ENCODE measurements around the gene TMPRSS2. TPM values are rescaled to one million over a fixed set of nuclear protein-coding genes. Genes with fewer than 3 reads are reported as not detected.

Gene TMPRSS2
- total and polyA plus RNA-seq, 5 experiments from 2014 or later, result not detected

DNA sequence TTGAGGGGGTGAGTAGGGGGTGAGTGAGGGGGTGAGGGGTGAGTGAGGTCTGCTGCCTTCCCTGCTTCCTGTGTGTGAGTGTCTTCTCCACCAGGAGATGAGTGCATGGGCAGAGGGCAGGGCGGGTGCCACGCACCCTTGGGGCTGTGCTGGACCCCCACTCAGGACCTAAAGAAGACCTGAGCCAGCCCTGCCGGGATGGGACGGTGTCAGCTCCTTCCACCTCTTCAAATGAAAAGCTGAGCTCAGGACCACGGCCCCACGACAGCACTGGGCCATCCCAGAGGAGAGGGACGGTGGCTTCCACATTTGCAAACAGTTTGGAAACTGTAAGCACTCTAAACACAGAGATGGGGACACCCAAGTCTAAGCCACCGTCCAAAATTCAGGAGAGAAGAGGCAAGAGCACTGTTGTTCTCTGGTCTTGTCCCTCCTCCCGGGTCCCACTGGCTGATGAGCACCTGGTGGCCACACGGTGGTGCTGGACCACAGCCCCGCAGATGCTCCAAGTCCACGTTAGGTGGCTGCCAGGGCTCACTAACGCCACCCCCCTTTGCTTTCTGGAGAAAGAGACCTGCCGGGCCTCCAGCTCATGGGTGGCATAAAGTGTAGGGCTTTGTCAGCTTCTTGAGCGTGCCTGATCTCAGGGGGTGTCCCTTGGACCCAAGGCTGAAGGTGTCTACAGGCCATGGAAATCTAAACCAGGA lies 32.1 kb downstream of the TMPRSS2 start:
- Mint-ChIP-seq H3K4me1 (peaks cover 4 to 7% (median 6%) of the 10 kb centered on the region in 4 donors), H3K36me3 (no peaks in the 10 kb centered on the region), H3K9me3 (no peaks in the 10 kb centered on the region), H3K27me3 (peaks cover 0 to 17% (median 7%) of the 10 kb centered on the region in 5 donors), H3K4me3 (no peak overlapping the region), H3K27ac (peak overlapping the region in 1 of 10 donors; percentile 35)
- ATAC-seq (no peak), DNase-seq (no peak)
- POLR2A ChIA-PET, result no interaction called here

DNA sequence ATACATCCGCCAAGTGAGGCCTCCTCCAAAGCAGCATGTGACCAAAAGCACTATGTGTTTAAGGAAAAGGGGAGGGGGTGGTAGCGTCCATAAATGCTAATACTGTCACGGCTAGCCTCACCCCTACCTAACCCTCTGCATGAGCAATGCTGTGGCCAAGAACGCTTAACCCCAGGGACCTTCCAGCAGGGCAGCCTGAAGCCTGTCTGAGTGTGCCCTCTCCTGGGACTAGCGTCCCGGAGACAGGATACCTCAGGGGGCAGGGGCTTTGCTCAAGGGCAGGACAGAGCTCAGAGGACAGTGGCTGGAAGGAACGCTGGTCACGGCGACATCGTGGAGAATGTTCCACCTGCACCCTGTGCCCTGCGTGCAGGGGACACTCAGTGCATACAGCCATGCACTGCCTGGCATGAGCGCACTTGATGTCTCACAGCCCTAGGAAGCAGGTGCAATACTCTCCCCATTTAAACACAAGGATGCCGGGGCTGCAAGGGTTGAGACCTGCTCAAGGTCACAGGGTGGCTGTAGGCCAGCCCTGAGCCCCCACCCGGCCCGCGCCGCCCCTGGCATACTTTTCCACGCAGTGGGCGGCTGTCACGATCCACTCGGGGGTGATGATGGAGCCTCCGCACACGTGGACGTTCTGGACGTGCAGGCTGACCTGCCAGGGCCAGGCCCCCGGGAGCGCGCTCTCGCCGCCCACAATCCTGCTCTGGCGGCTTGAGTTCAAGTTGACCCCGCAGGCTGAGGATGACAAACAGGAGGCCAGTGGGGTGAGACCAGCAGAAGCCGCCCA lies 35.0 kb downstream of the TMPRSS2 start:
- DNase-seq, result no peak
- Mint-ChIP-seq H3K36me3 (no peaks in the 10 kb centered on the region), H3K27me3 (peaks cover 13 to 36% (median 23%) of the 10 kb centered on the region in 5 donors), H3K4me3 (no peak overlapping the region), H3K27ac (peak overlapping the region in 1 of 10 donors; percentile 46), H3K9me3 (no peaks in the 10 kb centered on the region), H3K4me1 (peaks cover 6 to 20% (median 7%) of the 10 kb centered on the region in 4 donors)
- ATAC-seq, result no peak
- POLR2A ChIA-PET, result no interaction called here

DNA sequence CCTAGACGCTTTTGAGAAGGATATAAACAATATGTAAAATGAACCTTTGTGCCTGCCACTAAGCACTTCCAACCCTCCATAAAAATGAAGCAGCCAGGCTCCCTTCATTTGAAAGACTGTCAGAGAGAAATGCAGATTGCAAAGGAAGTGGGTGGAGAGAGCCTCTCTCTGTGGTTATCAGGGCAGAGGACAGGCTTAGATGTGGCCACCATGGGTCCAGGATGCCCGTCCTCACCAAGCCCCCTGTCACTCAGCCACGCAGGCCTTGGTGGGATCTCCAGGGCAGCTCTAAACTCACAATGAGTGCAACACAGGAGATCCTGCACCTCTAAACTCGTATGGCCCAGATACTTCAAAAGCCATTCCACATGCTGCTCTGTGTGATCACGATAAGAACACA lies 37.9 kb downstream of the TMPRSS2 start:
- no peak for DNase-seq
- Mint-ChIP-seq H3K4me1 (peaks cover 0 to 20% (median 0%) of the 10 kb centered on the region in 4 donors), H3K9me3 (no peaks in the 10 kb centered on the region), H3K27ac (no peak overlapping the region), H3K36me3 (no peaks in the 10 kb centered on the region), H3K27me3 (peaks cover 13 to 33% (median 17%) of the 10 kb centered on the region in 5 donors), H3K4me3 (peak overlapping the region in 1 of 10 donors; percentile 24)
- POLR2A ChIA-PET, result no interaction called here
- no peak for ATAC-seq

DNA sequence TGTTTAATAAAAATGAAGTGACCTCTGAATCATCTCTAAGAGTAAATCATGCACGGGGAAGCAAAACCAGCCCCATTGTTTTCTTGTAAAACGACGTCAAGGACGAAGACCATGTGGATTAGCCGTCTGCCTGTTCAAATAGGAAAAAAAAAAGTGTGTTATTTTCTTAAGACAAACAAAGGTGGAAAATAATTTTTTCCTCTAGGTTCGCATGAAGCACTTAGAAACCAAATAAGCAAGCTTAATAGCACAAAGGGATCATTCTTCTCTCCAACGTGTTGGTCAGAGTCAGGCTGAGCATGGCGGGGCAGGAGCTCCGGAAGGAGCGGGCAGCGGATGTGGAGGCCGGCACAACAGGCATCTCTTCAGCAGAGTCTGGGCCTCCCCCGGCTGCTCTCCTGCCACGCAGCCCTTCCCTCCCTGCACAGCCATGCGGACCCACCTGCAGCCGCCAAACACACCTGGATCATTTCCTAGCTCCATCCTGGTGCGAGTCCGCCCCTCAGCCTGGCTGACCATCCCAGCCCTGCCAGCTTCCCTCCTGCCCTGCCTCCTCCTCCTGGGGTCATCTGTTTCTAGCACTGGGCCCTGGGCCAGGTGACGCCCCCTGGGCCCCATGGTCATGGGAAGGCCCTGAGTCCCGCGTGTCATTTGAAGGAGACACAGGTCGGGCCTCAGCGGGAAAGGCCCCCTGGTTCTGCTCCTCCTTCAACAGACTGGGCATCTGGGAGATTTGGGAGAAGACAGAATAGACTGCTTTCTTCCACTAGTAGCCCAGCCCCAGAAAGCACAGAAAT lies 41.7 kb downstream of the TMPRSS2 start:
- ATAC-seq, result no peak
- H3K36me3 Mint-ChIP-seq, result peaks cover 0 to 10% (median 2%) of the 10 kb centered on the region in 3 donors
- no peak overlapping the region for H3K4me3 Mint-ChIP-seq
- POLR2A ChIA-PET, result no interaction called here
- no peak overlapping the region for H3K27ac Mint-ChIP-seq
- DNase-seq, result no peak
- peaks cover 0 to 24% (median under 1%) of the 10 kb centered on the region in 4 donors for H3K4me1 Mint-ChIP-seq
- peaks cover 11 to 33% (median 17%) of the 10 kb centered on the region in 5 donors for H3K27me3 Mint-ChIP-seq
- H3K9me3 Mint-ChIP-seq, result peaks cover 0 to 7% (median 0%) of the 10 kb centered on the region in 9 donors

DNA sequence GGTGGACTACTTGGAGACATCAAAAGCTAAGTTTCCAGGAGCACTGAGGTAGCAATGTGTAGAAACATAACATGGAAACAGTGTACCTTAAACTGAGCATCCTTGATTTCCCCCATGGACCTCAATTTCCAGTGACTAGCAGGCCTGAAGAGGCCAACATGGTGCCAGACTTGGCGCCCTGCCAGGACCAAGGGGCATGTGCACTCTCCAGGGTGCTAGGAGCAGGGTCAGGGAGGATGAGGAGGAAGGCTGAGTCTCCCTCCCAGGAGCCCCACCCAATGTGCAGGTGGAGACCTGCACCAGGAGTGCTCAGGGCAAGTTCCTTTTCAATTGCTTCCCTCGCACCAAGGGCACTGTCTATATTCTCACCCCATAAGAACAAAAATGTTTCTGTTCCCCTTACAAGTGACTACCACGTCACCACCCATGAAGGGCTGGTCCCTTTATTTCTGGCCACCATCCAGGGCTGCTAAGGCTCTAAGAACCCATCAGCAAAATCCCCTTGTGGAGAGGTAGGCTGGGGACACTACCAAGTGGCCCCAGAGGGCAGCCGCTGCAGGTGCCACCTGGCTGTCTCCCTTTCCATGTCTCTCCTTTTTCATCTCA lies 42.7 kb downstream of the TMPRSS2 start:
- H3K4me1 Mint-ChIP-seq, result peaks cover 4 to 29% (median 6%) of the 10 kb centered on the region in 4 donors
- no peak overlapping the region for H3K27ac Mint-ChIP-seq
- H3K9me3 Mint-ChIP-seq, result peaks cover 0 to 7% (median 0%) of the 10 kb centered on the region in 9 donors
- DNase-seq (no peak), ATAC-seq (no peak)
- peaks cover 0 to 10% (median 5%) of the 10 kb centered on the region in 3 donors for H3K36me3 Mint-ChIP-seq
- POLR2A ChIA-PET, result no interaction called here
- H3K4me3 Mint-ChIP-seq, result no peak overlapping the region
- H3K27me3 Mint-ChIP-seq, result peaks cover 11 to 27% (median 17%) of the 10 kb centered on the region in 5 donors

DNA sequence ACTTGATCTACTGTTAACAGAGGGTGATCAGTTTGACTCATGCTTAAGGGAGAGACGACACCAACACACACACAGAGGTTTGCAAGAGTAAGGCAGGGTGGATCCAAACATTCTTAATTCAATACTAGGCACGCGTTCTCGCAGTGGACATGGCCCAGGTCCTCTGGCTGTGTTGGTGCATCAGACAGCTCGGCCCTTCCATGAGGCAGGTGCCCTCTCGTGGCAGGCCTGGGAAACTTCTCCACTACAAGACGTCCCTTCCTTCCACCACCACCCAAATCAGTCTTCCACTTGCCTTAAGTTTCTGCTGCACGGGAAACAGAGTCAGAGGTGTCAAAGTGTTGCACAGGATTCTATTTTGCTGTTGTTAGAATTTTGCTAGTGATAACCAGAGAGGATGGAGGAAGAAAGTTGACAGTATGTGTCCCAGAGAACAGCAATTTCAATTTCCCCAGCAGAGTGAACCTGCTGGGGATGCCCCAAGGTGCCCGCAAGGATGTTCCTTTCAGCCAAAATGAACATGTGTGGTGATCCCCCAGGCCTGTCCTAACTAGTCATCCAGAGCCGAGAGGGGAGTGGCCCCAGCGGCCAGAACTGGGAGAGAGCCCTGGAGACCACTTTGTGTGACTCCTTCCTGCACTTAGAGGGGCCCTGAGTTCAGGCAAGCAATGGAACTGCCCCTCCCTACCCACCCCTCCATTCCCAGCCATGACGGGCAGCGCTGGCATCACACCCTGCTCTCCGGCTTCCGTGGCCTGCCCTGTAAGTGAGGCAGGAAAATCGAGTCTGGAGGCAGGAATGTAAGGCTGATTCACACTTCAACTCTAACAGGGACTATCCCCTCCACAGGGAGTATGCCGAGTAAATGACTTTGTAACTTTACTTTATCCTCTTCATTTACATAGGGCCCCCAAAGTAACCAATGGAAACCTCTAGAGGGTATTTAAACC lies 47.1 kb downstream of the TMPRSS2 start:
- H3K36me3 Mint-ChIP-seq, result peaks cover 0 to 44% (median 10%) of the 10 kb centered on the region in 3 donors
- peak overlapping the region in 6 of 10 donors; percentile 7 to 66 (median 34) for H3K27ac Mint-ChIP-seq
- no peak overlapping the region for H3K4me3 Mint-ChIP-seq
- no peaks in the 10 kb centered on the region for H3K27me3 Mint-ChIP-seq
- POLR2A ChIA-PET, result interaction anchor here (1.2 kb wide), 1 partner anchor 177 kb away, joined by 4 read pairs; no protein-coding TSS in a partner anchor
- ATAC-seq (peak; percentile 50 to 68), DNase-seq (peak; percentile 13 to 78 (median 40))
- peaks cover 0 to 7% (median 0%) of the 10 kb centered on the region in 9 donors for H3K9me3 Mint-ChIP-seq
- peaks cover 4 to 10% (median 7%) of the 10 kb centered on the region in 4 donors for H3K4me1 Mint-ChIP-seq

DNA sequence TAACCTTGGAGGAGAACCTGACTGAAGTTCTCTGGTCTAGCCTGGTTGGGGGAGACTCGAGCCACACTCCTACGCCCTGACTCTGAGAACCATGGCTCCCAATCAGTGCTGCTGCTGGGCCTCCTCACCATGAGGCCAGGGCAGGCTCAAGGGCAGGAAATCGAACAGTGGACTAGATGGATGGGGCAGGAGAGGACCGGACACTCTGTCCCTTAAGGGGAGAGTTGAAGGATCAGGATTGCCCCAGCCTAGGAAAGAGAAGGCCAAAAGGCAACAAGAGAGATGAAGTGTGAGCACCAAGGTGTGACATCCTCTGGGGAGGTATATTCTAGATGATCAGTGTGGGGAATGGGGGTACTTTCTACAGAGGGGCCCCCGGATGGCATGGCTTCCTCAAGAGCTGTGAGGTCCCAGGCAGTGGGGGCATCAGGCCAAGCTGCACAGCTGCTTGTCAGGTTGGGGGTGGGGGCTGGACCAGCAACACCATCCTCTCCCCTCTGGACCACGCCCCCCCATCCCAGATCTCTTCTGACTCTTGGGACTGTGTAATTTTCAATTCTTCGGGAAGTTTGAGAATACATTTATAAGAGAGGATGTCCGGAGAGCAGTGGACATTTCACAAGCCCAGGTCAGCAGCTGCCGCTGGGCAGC lies 47.9 kb downstream of the TMPRSS2 start:
- H3K27me3 Mint-ChIP-seq, result no peaks in the 10 kb centered on the region
- no peak overlapping the region for H3K4me3 Mint-ChIP-seq
- H3K27ac Mint-ChIP-seq, result peak overlapping the region in 6 of 10 donors; percentile 16 to 67 (median 37)
- H3K36me3 Mint-ChIP-seq, result peaks cover 0 to 50% (median 11%) of the 10 kb centered on the region in 3 donors
- DNase-seq (no peak), ATAC-seq (no peak)
- peaks cover 4 to 10% (median 7%) of the 10 kb centered on the region in 4 donors for H3K4me1 Mint-ChIP-seq
- POLR2A ChIA-PET, result interaction anchor here (1.2 kb wide), 1 partner anchor 177 kb away, joined by 4 read pairs; no protein-coding TSS in a partner anchor
- peaks cover 0 to 7% (median 0%) of the 10 kb centered on the region in 9 donors for H3K9me3 Mint-ChIP-seq

DNA sequence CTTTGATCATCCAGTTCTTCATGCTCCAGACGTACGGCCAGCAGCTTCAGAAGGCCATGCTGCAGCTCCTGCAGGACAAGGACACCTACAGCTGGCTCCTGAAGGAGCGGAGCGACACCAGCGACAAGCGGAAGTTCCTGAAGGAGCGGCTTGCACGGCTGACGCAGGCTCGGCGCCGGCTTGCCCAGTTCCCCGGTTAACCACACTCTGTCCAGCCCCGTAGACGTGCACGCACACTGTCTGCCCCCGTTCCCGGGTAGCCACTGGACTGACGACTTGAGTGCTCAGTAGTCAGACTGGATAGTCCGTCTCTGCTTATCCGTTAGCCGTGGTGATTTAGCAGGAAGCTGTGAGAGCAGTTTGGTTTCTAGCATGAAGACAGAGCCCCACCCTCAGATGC lies 49.4 kb downstream of the TMPRSS2 start:
- H3K9me3 Mint-ChIP-seq, result no peaks in the 10 kb centered on the region
- no peak for ATAC-seq
- POLR2A ChIA-PET, result interaction anchor here (0.6 kb wide), 1 partner anchor 97 kb away, joined by 3 read pairs; the partner anchor contains the start of gene MX2
- DNase-seq, result no peak
- peaks cover 4 to 10% (median 7%) of the 10 kb centered on the region in 4 donors for H3K4me1 Mint-ChIP-seq
- no peak overlapping the region for H3K4me3 Mint-ChIP-seq
- H3K36me3 Mint-ChIP-seq, result peaks cover 0 to 56% (median 2%) of the 10 kb centered on the region in 3 donors
- peak overlapping the region in 2 of 10 donors; percentile 31 to 87 for H3K27ac Mint-ChIP-seq
- H3K27me3 Mint-ChIP-seq, result no peaks in the 10 kb centered on the region

DNA sequence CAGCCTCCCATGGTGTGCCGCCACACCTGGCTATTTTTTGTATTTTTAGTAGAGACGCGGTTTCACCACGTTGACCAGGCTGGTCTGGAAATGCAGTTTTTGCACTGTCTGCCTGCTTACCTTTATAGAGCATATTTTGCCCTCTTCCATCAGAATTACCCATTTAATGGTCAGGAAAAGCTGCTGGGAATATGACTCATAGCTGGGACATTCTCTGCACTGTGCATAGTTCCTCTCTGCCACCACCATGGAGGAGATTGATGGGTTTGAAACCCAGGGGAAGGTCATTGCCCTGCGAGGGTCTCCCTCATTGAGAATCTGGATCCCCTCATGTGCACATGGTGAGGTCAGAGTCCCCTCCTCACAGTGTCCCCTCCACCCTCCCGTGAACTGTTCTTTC lies 49.8 kb downstream of the TMPRSS2 start:
- DNase-seq, result no peak
- H3K9me3 Mint-ChIP-seq, result no peaks in the 10 kb centered on the region
- ATAC-seq, result no peak
- H3K27ac Mint-ChIP-seq, result peak overlapping the region in 2 of 10 donors; percentile 31 to 87
- H3K27me3 Mint-ChIP-seq, result no peaks in the 10 kb centered on the region
- H3K4me1 Mint-ChIP-seq, result peaks cover 4 to 10% (median 7%) of the 10 kb centered on the region in 4 donors
- no peak overlapping the region for H3K4me3 Mint-ChIP-seq
- H3K36me3 Mint-ChIP-seq, result peaks cover 0 to 61% (median 1%) of the 10 kb centered on the region in 3 donors
- POLR2A ChIA-PET, result no interaction called here

DNA sequence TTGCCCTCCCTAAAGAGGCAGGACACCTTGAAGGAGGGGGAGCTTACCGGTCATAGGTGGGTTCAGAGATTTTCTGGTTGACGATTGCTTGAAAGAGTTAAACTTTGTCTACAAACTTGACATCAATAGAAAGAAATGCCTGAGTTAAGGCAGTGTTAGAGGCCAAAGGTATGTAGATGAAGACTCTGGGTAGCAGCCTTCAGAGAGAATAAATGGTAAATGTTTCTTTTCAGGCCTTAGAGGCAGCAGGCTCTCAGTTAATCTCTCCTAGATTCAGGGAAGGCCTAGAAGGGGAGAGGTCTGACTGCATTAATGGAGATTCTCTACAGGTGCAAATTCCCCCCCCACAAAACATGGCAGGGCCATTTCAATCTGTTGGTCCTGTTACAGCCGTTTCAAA lies 54.2 kb downstream of the TMPRSS2 start:
- POLR2A ChIA-PET, result no interaction called here
- H3K27ac Mint-ChIP-seq, result peak overlapping the region in 5 of 10 donors; percentile 2 to 67 (median 31)
- peaks cover 0 to 2% (median 0%) of the 10 kb centered on the region in 4 donors for H3K4me1 Mint-ChIP-seq
- H3K4me3 Mint-ChIP-seq, result no peak overlapping the region
- ATAC-seq (no peak), DNase-seq (no peak)
- no peaks in the 10 kb centered on the region for H3K9me3 Mint-ChIP-seq
- peaks cover 0 to 89% (median 17%) of the 10 kb centered on the region in 3 donors for H3K36me3 Mint-ChIP-seq
- H3K27me3 Mint-ChIP-seq, result no peaks in the 10 kb centered on the region

DNA sequence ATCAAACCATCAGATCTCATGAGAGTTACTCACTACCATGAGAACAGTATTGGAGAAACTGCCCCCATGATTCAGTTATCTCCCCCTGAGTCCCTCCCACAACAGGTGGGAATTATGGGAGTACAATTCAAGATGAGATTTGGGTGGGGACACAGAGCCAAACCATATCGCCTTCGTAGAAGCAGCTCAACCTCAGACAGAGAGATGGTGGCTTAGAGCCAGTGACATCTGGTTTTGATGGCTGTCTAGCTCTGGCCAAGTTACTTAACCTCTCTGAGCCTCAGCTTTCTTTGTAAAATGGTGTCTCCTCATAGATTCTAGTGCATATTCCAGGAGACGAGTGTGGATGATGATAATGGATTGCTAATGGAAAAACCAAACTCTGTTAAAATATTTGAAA lies 54.8 kb downstream of the TMPRSS2 start:
- peaks cover 0 to 2% (median 0%) of the 10 kb centered on the region in 4 donors for H3K4me1 Mint-ChIP-seq
- no peak for ATAC-seq
- H3K27me3 Mint-ChIP-seq, result no peaks in the 10 kb centered on the region
- no peaks in the 10 kb centered on the region for H3K9me3 Mint-ChIP-seq
- no peak overlapping the region for H3K4me3 Mint-ChIP-seq
- POLR2A ChIA-PET, result no interaction called here
- DNase-seq, result no peak
- peaks cover 0 to 89% (median 17%) of the 10 kb centered on the region in 3 donors for H3K36me3 Mint-ChIP-seq
- peak overlapping the region in 6 of 10 donors; percentile 2 to 67 (median 46) for H3K27ac Mint-ChIP-seq
